RKO (cell line): ENCODE measurements around the gene EPB41L2.
"Not testable (repeated sequence)": the region's sequence is repeated elsewhere in the genome, so short reads cannot be mapped to it uniquely, and the experiment has no call there.

Experiments used
- DNase-seq: peaks from one replicate; pipeline ENCODE4 v3.0.0-alpha.2; 2016; ENCODE audit warnings: low spot score

Gene EPB41L2

DNA sequence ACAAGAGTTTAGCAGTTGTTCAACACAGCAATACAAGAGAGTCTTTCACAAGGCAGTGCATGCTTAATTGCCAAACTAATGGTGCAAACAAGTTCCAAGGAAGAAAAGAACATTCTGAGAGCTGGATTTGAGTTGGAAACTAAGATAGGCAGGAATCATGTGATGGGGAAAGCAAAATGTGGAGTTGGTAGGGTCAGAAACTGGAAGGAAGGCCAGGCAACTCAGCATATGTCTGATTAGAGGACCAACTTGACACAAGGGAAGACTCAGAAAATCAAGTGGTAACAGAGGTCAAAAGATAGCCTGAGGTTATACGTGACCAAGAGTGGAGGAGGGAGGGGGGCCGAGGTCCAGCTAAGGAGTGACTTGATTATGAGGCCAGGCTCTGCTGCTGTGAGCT lies 118.6 kb downstream of the EPB41L2 start:
- no peak for DNase-seq

DNA sequence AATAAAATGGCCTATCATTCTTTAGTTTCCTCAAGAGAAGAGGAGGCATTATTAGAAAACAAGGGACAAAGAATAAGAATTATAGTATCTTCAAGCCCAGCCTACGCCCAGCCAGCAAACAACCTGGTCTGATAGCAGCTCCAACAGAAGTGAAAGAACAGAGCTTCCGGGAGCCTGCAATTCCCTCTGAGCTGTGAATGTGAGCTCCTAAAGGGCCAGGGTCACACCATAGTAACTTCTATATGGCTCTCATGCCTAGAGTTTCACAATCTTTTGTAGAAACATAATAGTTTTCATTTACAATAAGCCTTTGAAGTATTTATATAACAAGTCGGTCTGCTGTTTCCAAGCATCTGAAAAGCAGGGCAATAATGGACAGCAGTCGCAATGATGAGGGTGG lies 119.3 kb downstream of the EPB41L2 start:
- no peak for DNase-seq

DNA sequence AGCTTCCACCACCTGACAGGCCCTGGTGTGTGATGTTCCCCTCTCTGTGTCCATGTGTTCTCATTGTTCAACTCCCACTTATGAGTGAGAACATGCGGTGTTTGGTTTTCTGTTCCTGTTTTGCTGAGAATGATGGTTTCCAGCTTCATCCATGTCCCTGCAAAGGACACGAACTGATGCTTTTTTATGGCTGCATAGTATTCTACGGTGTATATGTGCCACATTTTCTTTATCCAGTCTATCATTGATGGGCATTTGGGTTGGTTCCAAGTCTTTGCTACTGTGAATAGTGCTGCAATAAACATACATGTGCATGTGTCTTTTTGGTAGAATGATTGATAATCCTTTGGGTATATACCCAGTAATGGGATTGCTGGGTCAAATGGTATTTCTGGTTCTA lies 120.3 kb downstream of the EPB41L2 start:
- not testable (repeated sequence) for DNase-seq

DNA sequence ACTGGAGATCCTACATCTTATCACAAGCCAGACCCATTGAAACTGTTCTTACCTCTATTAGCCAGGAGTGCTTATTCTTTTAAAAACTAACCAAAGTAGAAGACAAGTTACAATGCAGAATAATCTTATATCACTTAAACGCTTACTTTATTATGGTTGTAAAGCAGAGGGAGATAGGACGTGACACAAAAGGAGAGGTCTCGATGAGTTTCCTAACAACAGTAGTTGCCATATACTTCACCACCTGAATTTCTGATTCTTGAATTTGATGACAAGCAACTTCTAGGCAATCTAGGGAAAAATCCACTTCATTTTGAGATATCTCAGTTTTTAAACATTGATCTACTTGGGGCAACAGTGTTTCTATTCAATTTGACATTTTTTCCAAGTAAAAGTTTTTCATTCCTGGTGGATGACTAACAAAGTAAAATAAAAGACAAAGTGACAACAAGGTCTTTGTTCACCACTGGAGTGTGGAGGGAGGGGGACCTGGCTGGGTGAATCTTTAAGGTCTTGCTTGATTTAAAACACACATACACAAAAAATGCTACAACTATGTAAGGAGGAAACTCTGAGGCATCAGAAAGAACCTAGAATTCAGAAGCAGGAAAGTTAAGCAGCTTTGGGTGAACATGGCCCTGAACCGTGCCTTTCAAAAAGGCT lies 125.0 kb downstream of the EPB41L2 start:
- DNase-seq = no peak

DNA sequence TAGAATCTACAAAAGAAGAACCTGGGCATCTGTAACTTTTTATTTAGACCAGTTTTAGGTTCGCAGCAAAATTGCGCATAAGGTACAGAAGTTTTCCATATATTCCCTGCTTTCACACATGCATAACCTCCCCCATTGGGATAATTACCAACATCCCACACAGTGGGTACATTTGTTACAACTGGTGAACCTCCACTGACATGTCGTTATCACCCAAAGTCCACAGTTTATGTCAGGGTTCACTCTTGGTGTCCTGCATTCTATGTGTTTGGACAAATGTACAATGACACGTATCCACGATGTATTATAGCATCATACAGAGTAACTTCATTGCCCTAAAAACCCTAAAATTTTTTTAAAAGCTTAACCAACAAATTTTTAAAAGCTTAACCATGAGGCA lies 126.1 kb downstream of the EPB41L2 start:
- no peak for DNase-seq

DNA sequence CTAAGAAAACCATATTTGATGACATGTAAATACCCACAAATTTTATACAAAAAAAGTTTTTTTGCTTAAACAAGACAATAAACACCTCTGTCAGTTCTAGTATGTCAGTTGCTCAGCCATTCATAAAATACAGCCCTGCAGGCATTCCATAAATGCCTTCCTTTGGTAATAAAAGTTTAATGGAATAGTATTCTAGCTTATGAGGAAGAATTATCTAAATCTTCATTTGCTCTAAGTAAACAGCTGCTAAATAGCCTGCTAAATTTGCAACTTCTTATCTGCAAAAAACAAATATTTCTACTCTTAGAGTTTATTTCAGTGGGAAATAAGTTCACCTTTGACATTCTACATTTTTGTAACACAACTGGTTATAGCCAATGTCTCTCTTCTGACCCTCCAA lies 127.1 kb downstream of the EPB41L2 start:
- DNase-seq = no peak

DNA sequence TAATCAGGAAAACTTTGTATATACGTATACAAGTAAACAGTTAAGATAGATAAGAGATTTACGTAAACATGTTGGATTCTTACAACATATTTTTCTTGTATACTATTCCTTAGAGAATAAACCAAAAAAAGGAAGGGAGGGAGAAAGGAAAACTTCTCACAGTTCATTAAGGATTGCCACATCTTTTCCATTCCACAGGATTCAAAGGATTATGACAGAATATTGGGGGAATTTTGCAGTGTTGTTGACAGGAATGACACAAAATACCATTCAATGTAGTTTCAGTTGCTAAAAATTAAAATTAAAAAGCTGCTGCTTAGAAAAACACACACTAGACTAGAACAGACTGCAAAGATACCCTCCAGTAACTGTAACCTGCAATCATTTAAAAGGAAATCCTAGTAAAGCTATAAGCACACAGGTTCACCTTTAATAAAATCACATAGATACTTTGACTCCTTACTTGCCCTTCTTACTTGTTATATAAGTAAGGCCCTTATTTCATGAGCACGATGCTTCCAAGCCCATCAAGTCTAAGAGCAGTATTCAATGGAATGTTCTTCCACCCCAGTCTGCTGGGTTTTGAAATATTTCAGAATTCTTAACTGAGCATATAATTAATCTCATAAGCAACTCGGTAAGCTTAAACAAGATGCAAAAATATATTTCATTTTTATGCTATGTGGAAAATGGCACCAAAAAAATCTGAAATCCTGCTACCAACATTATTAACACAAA lies 128.0 kb downstream of the EPB41L2 start:
- no peak for DNase-seq

DNA sequence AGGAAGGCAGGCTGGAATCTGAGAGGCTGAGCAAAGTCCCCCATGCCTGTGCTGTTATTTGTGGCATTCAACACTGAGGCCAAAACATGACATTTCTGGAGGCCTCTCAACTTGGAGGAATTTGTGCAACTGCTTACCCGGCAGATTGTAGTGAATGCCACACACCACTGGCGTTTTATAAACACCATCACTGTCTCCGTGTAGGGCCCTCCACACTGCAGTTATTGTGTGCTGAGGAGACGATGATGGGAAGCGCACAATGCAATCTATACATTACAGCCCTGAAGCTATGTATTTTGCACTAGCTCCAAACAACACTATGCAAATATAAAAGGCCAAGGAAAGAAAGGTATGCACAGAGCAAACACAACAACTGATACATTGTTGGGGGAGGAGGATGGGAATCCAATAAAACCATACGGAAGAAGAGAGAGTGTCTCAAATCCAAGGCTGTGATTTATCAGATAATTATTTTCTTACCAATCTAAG lies 129.3 kb downstream of the EPB41L2 start:
- no peak for DNase-seq

DNA sequence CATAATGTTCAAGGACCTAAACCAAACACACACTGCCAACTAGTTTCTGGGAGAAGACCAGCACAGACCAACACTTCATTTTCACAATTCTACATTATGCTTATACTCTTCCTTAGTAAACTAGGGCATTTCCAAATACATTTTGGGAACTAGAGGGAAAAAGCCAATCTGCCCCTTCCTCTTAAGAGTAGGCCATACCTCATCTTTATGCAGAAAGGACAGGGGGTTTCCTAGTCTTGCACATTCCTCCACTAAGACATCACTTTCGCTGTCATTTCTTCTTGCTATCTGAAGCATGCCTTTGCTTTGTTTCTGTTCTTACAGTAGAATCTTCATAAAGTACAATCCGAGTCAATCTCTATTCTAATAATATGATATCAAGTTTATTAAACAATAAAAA lies 130.1 kb downstream of the EPB41L2 start:
- no peak for DNase-seq

DNA sequence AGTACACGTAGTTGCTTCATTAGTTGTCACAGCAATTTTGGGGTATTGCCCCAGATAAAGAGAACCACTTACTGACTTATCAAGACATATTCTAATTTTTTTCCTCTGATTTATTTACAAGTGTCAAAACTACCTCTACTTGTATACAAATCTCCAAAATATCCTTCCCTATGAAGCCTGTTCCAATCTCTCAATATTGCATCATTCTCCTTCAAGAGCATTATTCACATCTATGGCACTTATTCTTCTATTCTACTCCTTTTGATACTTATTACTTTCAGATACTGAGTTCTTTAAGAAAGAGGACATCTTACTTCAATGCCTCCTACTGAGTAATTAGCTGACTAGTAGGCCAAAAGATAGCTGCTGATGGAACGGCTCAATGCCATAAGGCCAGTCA lies 130.6 kb downstream of the EPB41L2 start:
- DNase-seq = no peak

DNA sequence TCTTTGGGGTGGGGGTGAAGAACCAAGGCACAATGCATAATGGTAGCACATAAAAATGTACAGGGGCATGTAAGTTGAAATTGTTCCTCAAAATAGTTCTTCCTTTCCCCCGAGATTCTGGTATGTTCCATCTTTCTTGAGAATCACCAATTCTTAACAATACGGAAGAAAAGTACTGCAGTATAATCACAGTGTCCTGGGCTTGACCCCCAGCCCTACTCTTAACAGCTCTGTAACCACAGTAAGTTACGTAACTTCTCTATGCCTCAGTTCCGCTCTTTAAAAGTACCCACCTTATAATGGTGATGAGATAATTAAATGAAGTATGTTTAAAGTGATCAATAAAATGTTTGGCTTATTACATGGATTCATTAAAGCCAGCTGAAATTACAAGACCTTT lies 131.4 kb downstream of the EPB41L2 start:
- no peak for DNase-seq

DNA sequence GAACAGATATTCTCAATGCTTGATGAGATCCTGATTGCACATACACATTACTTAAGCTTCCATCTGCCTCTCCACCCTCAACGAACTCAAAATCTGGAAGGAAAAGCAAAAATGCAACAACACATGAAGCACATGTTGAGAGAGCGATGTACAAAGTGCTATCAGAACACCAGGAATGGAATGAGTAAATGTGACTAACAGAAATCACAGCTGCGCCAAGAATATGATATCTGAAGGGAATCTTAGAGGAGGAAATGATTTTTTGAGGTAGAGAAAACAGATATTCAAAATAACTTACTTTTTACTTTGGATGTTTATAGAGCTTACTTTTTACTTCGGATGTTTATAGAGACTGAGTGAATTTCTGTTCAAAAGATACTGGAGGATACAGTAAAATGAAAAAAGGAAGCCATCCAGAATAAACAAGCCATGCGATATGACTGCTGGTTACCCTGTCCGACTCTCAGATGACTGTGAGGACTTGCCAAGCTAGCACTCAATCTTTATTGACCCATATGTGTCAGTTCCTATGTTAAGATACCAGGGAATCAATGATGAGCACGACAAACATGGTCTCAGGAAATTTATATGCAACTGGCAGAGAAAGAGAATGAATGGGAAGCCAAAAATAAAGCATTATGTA lies 133.9 kb downstream of the EPB41L2 start:
- no peak for DNase-seq

DNA sequence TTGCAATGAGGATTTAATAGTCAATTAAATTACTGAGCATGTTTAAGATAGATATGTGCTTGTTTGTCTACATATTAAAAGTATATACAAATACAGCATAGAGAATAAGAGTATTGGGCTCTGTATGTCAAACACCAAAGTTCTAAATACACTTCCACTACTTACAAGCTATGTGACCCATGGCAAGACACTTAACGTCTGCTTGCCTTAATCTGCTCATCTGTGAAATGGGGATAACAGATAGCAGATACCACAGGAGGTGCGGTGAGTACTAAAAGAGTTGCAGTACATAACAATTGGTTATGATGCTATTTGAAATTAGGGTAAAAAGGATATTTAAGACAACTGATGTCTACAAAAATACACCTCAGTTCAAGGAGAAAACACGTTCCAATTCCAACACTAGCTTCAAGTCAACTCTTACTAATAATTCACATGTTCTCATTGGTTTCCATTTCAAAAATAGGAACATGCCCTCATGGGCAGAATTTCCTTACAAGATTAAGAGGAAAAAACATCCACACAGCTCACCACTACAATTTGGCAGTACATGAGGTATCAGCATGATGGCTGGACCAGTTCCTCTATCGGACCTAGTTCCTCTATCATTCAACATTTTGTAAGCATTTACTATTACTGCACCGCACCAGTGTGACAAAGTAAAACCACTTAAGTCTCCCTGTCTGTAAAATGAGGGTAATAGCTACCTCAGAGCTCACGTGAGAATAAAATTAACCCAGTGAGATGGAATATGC lies 134.7 kb downstream of the EPB41L2 start:
- DNase-seq = no peak

DNA sequence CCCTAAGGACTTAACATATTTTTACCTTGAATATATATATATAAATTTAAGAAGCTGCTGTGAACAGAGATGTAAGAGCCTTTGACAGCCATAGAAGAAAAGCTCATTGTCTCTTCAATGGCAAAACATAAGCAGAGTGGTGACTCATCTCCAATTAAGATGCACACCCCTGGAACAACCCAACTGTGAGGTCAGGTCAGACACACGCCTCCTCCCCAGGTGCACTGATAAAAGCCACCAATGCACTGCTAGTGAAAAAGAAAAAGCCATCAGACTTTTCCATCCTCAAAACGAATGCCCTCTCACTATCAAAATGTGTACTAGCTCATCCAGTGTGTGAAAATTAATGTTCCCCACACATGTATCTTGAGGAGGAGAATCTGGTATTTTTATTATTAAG lies 135.7 kb downstream of the EPB41L2 start:
- no peak for DNase-seq

DNA sequence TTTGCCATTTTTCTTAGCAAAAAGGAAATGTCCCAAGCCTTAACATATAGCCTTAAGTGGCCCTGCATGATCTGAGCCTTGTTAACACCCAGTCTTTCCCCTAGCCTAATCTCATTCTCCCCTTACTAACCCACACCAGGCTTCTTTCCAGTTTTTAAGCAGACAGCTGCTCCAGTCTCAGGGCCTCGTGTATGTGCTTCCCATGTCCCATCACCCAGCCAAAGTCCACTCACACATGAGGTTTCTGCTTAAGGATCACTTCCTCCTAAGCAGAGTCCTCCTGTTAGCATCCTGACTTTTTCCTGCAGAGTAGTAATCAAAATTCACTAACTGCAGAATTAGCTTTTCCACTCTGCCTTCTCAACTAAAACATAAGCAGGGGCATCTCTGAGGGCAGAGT lies 139.7 kb downstream of the EPB41L2 start:
- no peak for DNase-seq

DNA sequence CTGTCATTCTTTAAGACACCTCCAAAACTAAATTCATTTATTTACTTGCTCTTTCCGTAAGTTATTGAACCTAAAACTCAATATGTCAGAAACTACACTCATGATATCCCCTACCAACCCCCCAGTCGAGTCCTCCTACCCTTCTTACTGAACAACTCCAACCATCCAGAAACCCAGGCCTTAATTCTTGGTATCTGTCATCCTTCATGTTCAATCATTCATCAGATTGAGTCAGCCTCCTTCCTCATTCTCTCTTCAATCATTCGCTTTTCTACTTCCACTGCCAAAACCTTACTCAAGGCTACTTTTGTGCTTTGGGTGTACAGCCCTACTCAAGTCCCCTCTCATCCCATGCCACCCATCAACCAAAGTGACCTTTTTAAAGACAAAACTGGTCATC lies 140.1 kb downstream of the EPB41L2 start:
- DNase-seq = no peak

DNA sequence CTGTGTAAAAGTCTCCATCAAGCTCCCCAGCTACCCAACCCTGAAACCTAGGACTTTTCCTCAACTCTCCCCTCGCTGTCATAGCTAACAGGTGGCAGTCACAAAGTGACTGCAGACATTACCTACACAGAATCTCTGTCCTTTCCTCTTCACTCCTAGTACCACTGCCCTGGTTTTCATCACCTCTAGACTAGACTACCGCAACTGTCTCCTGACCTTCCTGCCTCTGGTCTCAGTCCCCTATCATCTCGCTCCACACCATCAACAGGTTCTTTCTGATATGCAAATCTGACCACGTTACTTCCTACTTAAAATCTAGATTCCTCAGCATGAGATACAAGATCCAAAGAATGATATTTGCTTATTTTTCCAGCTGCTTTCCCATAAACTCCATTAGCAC lies 142.1 kb downstream of the EPB41L2 start:
- no peak for DNase-seq

DNA sequence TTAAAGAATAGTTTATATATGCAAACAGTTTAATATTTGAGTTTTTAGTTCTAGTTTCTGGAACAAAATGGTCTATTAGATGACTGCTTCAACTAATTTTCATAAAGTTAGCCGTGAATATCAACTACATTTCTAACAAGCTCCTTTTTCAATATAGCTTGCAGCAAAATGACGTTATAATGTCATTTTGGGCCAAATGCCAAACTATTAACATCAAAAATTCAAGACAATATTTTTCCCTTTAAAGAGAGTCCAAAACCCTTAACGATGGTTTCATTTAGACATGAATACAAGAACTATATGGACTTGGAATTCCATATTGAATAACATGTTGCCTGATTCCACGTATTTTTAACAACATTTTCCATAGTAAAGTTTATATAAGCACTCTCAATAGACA lies 144.9 kb downstream of the EPB41L2 start:
- DNase-seq = no peak

DNA sequence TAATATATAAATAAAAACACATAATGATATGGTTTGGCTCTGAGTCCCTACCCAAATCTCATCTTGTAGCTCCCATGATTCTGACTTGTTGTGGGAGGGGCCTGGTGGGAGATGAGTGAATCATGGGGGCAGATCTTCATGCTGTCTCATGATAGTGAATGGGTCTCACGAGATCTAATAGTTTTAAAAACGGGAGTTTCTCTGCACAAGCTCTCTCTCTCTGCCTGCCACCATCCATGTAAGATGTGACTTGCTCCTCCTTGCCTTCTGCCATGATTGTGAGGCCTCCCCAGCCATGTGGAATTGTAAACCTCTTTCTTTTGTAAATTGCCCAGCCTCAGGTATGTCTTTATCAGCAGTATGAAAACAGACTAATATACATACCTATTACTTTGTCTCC lies 147.4 kb downstream of the EPB41L2 start:
- DNase-seq = not testable (repeated sequence)

DNA sequence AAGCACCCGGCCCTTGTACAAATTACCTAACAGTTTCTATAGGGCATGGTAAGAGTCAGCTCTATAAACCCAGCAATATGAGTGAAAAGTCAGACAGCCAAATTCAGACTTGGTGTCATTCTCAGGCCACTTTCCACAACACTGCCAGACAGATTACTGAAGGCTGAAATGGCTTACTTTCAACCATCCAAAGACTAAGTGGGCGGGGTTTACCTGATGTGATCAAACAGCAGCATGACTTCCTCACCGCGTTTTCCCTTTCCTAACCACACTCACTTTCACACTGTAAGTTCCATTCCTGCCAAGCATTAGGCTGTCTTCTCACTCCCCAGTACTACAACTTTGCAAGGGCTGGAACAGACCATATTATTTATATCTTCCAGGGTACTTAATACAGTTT lies 149.9 kb downstream of the EPB41L2 start:
- DNase-seq = no peak

DNA sequence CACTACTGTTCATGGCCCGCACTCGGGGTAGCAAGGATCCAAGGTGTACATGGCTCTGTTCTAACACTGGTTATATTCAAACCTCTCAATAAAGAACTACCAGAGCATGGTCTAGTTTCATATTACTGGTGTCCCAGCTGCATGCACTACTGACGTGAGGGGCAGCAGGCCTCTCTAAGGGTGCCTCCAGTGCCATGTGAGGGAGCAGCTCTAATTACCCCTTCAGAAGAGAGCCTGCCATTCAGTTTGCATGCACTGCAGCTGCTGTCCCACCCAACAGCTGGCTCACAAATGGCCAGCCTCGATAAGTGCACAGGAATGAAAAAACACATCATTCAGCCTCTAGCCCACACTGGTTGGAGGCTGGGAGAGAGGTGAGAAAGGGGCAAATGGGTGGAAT lies 150.6 kb downstream of the EPB41L2 start:
- DNase-seq = no peak

DNA sequence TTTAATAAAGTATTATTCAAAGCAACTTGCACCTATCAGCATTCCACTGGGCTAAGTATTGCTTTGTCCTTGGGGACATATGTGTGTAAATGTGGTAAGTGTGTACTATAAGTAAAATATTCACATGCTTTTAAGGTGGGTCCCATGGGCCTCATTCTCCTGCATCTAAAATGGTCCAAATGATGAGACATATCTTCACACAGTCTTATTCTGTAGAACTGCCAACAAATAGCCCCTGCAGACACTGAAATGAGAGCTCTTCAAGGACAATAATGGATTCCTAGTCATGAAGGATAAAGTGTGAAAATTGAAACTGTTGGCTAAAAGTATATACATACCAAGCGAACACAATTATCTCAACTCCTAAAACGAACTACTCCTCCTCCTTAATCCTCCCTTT lies 154.1 kb downstream of the EPB41L2 start:
- no peak for DNase-seq

DNA sequence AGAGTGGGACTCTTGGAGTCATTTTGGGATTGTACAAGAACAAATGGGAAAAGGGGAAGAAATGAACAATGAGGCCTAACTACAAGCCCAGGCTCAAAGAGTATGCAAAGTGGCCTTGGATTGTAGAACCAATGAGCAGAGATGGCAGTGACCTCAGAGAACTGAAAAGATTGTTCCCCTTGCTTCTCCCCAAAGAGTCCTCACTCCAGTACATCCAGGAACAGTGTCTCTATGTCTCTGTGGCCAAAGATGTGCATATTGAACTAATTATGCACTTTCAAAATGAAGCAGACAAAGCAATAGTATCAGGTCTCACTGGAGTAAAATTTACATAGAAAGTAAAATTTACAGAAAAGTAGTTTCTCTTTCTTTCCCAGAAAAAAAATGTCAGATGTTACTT lies 154.9 kb downstream of the EPB41L2 start:
- DNase-seq = no peak
